Midbrain (tissue), 1 donor: ENCODE results near the gene CXXC5.
A peak's percentile ranks its signal among the peaks of the same experiment; 100 is the strongest.

ENCODE experiments used
- DNase-seq: peaks from one replicate; lab custom pipeline; 2025; lab: John Stamatoyannopoulos, UW

CXXC5 gene

GRCh38 chr5:139693676-139694364 is 45.7 kb downstream of the CXXC5 start:
- no peak for DNase-seq

GRCh38 chr5:139694556-139695177 is 46.5 kb downstream of the CXXC5 start:
- no peak for DNase-seq

GRCh38 chr5:139695178-139695573 is 47.0 kb downstream of the CXXC5 start:
- no peak for DNase-seq

DNA sequence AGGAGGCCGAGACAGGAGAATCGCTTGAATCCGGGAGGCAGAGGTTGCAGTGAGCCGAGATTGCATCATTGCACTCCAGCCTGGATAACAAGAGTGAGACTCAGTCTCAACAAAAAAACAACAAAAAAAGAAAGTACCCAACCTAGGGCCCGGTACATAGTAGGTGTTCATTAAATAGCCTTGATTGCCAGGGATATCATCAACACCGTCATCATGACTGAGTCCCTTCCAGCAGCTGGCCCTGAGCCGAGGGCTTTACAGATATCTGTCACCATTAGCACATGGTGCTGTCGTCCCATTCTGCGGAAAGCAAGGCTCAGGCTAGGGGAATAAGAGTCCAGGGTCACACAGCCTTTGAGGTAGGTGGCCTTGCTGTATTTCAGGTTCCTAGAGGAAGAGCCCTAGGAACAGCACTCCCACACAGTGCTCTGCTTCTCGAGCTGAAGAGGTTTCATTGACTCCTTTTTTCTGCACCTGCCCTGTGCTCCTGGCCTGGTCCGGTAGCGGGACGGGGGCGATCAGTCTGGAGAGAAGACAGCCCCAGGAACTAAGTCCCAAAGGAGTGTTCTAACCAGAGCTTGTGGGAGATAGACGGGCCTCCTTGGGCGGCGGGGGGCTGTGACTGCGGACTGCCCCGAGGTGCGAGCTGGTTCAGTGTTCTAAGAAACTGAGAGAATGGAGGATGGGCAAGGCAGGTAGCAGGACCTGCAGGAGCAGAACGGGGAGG is 48.2 kb downstream of the CXXC5 start:
- no peak for DNase-seq

- DNase-seq, result no peak
These were observed 48.9 kb downstream of the CXXC5 start for GRCh38 chr5:139696894-139697658.

- DNase-seq, result peak; percentile 80
These were observed 50.5 kb downstream of the CXXC5 start for GRCh38 chr5:139698490-139699146.

GRCh38 chr5:139699351-139699750 is 51.2 kb downstream of the CXXC5 start:
- DNase-seq, result no peak

DNA sequence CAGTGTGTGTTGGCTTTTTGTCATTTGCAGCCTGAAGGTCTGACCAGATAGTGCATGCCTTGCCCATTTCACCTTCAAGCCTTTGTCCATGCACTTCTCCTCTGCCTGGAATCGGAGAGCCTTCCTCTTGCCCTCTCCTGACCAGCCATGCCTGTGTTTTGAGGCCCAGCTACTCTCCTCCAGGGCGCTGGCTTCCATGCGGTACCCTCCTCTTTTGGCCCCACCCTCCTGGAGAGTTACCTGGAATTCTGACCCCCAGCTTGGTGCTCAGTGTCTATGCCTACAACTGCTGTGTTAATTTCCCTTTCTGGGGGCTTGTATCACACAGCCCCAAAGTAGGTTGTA is 52.5 kb downstream of the CXXC5 start:
- DNase-seq, result no peak

DNA sequence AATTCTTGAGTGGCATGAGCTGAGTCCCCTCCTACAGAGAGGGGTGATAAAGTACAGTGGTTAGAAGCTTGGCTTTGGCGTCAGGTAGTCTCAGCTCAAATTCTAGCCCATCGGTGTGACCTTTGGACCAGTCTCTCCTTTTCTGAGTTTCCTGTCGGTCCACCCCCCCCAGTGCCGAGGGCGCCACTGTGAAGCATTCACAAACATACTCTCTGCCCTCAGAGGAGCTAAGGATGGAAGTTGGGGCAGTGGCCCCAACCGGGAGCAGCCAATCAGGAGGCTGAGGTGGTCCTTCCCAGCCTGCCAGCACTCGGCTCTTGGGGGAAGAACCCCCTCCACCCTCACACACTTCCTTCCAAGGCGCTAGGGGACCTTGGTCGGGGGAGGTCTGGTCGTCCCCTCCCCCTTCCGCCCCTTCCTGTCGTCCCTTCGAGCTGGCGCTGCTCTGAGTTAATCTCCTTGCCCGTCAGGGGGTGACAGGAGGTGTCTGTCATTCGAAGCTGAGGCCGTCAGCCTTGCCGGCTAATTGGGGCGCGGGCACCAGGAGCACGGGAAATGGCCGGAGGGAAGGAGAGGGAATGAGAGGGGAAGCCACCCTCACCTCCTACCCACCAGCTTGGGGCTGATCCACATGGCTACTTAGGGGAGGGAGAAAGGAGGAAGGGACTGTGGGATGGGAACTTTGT is 53.0 kb downstream of the CXXC5 start:
- DNase-seq, result no peak

GRCh38 chr5:139702548-139702947 is 54.4 kb downstream of the CXXC5 start:
- DNase-seq, result no peak

- DNase-seq, result no peak
These were observed 56.6 kb downstream of the CXXC5 start for GRCh38 chr5:139704748-139705147.

DNA sequence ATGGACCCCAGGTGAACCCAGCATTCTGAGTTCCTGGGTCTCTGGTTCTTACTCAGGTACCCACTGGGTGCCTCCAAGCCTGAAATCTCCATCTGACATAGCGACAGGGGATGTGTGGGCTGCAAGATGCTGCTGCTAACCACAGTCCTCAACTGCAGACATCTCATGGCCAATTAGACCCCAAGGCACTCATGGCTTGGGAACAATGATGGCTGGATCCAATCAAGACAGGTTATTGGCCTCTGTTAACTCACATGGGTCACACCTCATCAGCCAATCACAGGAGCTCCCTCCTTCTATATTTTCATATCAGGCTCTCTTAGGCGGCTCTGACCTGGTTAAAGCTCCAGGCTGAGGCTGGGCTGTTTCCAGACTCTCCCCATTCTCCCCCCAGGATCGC is 57.0 kb downstream of the CXXC5 start:
- no peak for DNase-seq

DNA sequence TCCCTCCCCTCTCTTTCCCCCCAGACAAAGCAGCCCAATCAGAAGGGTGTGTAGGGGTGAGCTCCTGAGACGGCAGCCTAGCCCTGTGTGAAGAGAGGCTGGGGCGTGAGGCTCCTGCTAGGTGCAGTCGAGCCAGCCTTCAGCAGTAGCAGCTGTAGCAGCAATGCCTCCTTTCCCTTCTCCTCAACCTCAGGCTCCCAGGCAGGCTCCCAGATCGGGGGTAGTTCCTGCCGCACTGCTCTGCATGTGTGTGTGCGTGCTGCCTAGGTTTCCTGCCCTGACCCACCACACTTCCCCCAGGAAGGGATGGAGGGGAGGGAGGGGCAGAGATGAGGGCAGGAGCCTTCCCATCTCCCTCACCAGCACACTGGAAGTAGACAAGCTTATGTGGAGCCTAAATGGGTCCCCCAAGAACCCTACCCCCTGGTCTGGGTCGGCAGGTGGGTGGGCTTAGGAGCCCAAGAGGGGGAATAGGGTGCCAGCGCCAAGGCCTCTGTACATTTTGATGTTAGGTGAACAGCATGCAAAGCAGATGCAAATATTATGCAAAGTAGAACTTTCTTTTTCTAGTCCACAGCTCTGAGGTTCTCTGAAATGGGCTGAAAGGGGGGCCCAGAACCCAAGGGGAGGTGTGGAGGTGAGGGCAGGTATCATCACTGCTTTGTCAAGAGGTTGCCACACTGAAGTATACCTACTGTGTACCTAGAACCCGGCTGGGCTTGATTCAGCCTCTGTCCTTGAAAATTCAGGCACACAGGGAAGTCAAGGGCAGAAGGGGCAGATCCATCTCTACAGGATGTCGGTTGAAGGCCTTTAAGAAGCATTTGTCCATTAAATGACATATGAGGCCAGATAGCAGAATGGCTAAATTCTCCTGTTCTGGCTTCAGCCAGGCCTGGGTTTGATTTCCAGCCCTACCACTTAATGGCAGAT is 57.8 kb downstream of the CXXC5 start:
- no peak for DNase-seq

DNA sequence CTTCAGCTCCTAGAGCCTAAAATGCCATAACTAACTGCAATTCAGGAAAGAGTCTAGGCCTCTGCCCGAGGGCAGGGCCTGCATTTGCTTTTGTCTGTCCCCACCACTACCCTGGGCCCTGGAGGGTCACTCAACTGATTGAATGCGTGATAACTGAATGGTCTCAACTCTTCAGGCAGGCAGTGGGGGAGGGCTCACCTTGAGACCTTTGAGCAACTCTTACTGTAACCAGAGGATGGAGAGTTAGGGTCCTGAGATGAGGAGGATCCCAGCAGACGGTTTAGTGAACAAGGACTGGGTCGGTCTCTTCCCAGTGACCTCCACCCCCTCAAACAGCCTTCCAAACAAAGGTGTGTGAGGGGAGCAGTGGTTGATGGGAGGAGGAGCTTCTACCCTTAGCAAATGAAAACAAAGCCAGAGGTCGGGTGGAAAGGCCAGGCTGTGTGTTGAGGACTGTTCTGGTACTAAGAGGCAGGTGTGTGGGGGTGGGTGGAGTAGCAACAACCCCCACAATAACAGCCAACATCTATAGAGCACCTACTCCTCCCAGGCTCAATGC is 59.4 kb downstream of the CXXC5 start:
- no peak for DNase-seq

GRCh38 chr5:139708434-139708861 is 60.3 kb downstream of the CXXC5 start:
- no peak for DNase-seq

DNA sequence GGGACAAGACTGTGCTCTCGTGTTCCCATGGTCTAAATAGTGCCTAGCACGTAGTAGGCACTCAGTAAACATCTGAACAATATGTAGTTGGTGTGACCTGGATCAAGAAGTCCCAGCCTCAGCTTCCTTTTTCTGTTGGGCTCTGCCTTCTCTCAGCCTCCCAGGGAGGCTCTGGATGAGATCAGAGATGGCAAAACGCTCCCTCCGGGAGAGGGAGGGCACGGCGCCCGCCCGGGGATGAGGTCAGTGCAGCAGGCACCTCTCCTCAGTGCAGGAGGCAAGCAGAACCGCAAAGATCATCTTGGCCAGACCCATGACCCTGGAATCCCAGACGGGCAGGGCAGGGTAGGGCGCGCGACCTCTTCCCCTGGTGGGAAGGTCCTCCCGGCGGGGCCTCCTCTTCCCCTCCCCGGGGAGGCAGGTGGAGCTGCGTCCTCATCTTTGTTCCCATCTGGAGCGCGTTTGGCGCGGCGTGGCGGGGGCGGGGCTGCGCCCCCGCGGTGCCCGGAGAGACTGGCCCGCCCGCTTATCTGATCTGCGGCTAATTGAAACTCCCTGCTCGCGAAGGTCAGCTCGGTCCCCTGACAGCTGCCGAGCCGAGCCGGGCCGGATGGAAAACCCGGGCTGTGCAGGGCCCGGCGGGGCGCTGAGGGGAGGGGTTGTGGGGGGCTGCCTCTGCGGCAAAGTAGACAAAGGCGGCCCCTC is 60.9 kb downstream of the CXXC5 start:
- peak; percentile 56 for DNase-seq

GRCh38 chr5:139709582-139710318 is 61.6 kb downstream of the CXXC5 start:
- no peak for DNase-seq

DNA sequence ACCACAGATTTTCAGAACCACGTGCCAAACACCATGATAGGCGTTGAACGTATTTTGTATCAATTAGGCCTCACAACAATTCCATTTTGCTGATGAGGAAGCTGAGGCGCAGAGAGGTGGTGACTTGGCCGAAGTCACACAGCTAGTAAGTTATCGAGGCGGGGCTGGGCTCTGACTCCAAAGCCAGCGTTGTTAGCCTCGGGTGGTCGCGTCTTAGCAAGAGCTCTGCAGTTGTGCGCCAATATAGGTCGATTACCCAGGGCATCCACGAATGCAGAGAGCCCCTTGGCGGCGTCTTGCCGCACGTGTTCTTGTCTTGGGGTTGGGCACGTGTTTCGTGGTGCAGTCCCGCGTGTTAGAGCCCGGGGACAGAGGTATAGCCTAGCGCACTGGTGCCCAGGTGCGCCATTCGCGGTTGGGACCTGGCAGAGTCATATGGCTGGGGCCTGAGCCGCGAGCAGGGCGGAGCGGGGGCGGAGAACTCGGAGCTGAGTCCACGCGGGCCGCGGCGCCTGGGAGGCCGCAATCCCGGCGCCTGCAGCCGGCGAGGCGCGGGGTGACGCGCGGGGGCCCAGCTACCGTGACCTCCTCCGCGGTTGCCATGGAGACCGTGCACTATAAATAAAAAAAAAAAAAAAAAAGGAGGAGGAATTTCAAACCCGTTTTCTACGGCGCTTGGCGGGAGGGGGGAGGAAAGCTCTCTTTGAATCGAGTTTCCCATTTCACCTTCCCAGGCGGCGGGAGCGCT is 62.3 kb downstream of the CXXC5 start:
- peak; percentile 43 for DNase-seq
